OCI-LY7 (cell line): ENCODE measurements around the gene PBX1. TPM values are rescaled to one million over a fixed set of nuclear protein-coding genes. Genes with fewer than 3 reads are reported as not detected.

Experiments used
- BruUV-seq: library from RNA; stranded (reverse); fragments of 400-500 nt; replicated peaks from 2 replicates; lab custom pipeline; 2021; lab: Mats Ljungman, UMichigan
- CTCF ChIA-PET: fragments of 300-600 bp; sonication (Branson Sonifier 250); formaldehyde crosslinking; loops from one replicate; lab custom pipeline; 2022; ENCODE audit warnings: antibody characterized with exemption; ENCODE audit not compliant: unreplicated experiment; lab: Charles Lee
- POLR2A ChIA-PET: fragments of 300-600 bp; sonication (Branson Sonifier 250); formaldehyde crosslinking; loops from one replicate; lab custom pipeline; 2022; ENCODE audit warnings: antibody characterized with exemption; lab: Charles Lee
- DNase-seq: peaks from one replicate; pipeline ENCODE4 v3.0.0-alpha.2; 2015; ENCODE audit warnings: low spot score
- H2AFZ ChIP-seq: fragments of 200-600 bp; sonication (generic), shearing (Covaris generic); 2 replicates; pipeline ENCODE4 v1.6.1; 2014; ENCODE audit warnings: mild to moderate bottlenecking, antibody characterized with exemption, low read length, moderate library complexity
- H3K27ac ChIP-seq: fragments of 200-600 bp; sonication (generic); 2 replicates; pipeline ENCODE4 v1.5.1; 2014; ENCODE audit warnings: mixed run types, low read depth, mild to moderate bottlenecking, moderate library complexity, low read length, inconsistent platforms; ENCODE audit not compliant: poor library complexity, severe bottlenecking
- H3K36me3 ChIP-seq: fragments of 200-600 bp; sonication (generic); 2 replicates; pipeline ENCODE4 v1.6.1; 2014; ENCODE audit warnings: mild to moderate bottlenecking, antibody characterized with exemption, low read length, moderate library complexity, mixed read lengths; ENCODE audit not compliant: insufficient read depth
- H3K4me1 ChIP-seq: fragments of 200-600 bp; sonication (generic); 2 replicates; pipeline ENCODE4 v1.5.1; 2014; ENCODE audit warnings: mild to moderate bottlenecking, low read length; ENCODE audit not compliant: insufficient read depth, poor library complexity, severe bottlenecking
- H3K4me2 ChIP-seq: fragments of 200-600 bp; sonication (generic); 2 replicates; pipeline ENCODE4 v1.6.1; 2014; ENCODE audit warnings: mild to moderate bottlenecking, low read length
- H3K4me3 ChIP-seq: fragments of 200-600 bp; sonication (generic); 2 replicates; pipeline ENCODE4 v1.5.1; 2014; ENCODE audit warnings: mild to moderate bottlenecking, low read depth, low read length; ENCODE audit not compliant: poor library complexity, severe bottlenecking
- H3K79me2 ChIP-seq: fragments of 200-600 bp; sonication (generic); 2 replicates; pipeline ENCODE4 v1.6.1; 2016; ENCODE audit warnings: low read depth, mild to moderate bottlenecking, low read length, moderate library complexity, mixed read lengths; ENCODE audit not compliant: insufficient read depth
- H3K9me2 ChIP-seq: fragments of 200-600 bp; sonication (generic); 2 replicates; pipeline ENCODE4 v1.6.1; 2016; ENCODE audit warnings: mild to moderate bottlenecking, low read length, mixed read lengths; ENCODE audit not compliant: insufficient read depth
- H3K9me3 ChIP-seq: fragments of 200-600 bp; sonication (generic); 2 replicates; pipeline ENCODE4 v1.6.1; 2014; ENCODE audit warnings: mild to moderate bottlenecking, mixed run types, low read length, mixed read lengths
- H4K20me1 ChIP-seq: fragments of 200-600 bp; sonication (generic); 2 replicates; pipeline ENCODE4 v1.6.1; 2014; ENCODE audit warnings: mild to moderate bottlenecking, antibody characterized with exemption, low read length, moderate library complexity, mixed read lengths; ENCODE audit not compliant: insufficient read depth
- CTCF ChIP-seq: fragments of 200-600 bp; sonication (generic); conservative IDR thresholded peaks from 2 replicates; pipeline ENCODE4 v1.5.1; 2014; ENCODE audit warnings: mild to moderate bottlenecking, antibody characterized with exemption, low read length, moderate library complexity, mixed read lengths
- EZH2phosphoT487 ChIP-seq: fragments of 200-600 bp; sonication (generic); IDR thresholded peaks from 2 replicates; pipeline ENCODE4 v1.6.1; 2018; ENCODE audit warnings: low read depth, borderline replicate concordance, mild to moderate bottlenecking, mixed run types, antibody characterized with exemption, low read length, moderate library complexity, mixed read lengths
- intact Hi-C: fragments of 100-400 bp; cut with micrococcal nuclease; formaldehyde crosslinking; loops from one replicate; pipeline ENCODE4 v1.10.0; 2022; ENCODE audit not compliant: unreplicated experiment
- total RNA-seq, 2 experiments: library from RNA; depleted of rRNA in 1 of 2; stranded (reverse); fragments of >200 nt in 1 of 2; shearing (Covaris generic) in 1 of 2; gene quantifications; 2 replicates each; pipeline ENCODE4 v1.2.3, GENCODE V29; 2014 to 2022

The PBX1 gene
- total RNA-seq, 2 experiments from 2014 or later, result not detected

DNA sequence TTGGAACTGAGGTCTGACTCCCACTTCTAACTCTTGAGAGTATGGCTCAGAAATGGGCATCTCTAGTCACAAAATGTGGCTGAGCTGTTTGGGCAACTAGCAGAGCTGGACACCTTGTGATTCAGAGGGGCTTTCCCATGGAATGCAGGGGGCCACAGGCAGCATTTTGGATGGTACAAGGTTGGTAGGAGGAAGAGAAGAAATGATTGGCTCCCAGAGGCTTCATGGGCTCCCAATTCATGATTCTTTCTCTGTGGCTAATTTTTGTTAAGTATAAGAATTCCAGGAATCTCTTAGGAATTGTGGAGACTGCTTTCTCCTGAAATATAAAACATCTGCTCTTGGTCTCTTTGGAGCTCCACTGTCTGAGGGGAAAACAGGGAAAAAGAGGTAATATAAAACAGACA is 49.7 kb downstream of the PBX1 start:
- Histone ChIP-seq H3K4me3 (no peak overlapping the region), H3K79me2 (no peaks in the 10 kb centered on the region), H3K9me3 (no peaks in the 10 kb centered on the region), H3K27ac (no peak overlapping the region), H3K4me1 (no peaks in the 10 kb centered on the region), H2AFZ (no peak overlapping the region), H3K9me2 (no peaks in the 10 kb centered on the region), H3K4me2 (no peak overlapping the region), H3K36me3 (no peaks in the 10 kb centered on the region), H4K20me1 (no peaks in the 10 kb centered on the region)
- ChIA-PET CTCF (no interaction called here), POLR2A (no interaction called here)
- no peak for TF ChIP-seq EZH2phosphoT487
- no peak for TF ChIP-seq CTCF
- no peak for DNase-seq
- intact Hi-C loops, result no loop called here
- BruUV-seq, result no TSS peak

- Histone ChIP-seq H3K4me1 (no peaks in the 10 kb centered on the region), H3K36me3 (no peaks in the 10 kb centered on the region)
- no TSS peak for BruUV-seq
Observed at GRCh38 chr1:164609089-164609488, 50.1 kb downstream of the PBX1 start.

More at GRCh38 chr1:164609089-164609488, 50.1 kb downstream of the PBX1 start:
- POLR2A ChIA-PET, result no interaction called here
- no peak overlapping the region for H3K4me2 ChIP-seq
- H3K4me3 ChIP-seq, result no peak overlapping the region
- no peaks in the 10 kb centered on the region for H4K20me1 ChIP-seq
- intact Hi-C loops, result no loop called here
- CTCF ChIA-PET, result no interaction called here
- no peaks in the 10 kb centered on the region for H3K9me3 ChIP-seq
- H2AFZ ChIP-seq, result no peak overlapping the region
- no peak overlapping the region for H3K27ac ChIP-seq
- H3K79me2 ChIP-seq, result no peaks in the 10 kb centered on the region
- no peak for TF ChIP-seq CTCF
- TF ChIP-seq EZH2phosphoT487, result no peak
- no peak for DNase-seq
- H3K9me2 ChIP-seq, result no peaks in the 10 kb centered on the region
